Right atrium auricular region (tissue), 2 donors: ENCODE results near the gene BOC. TPM values are rescaled to one million over a fixed set of nuclear protein-coding genes. Genes with fewer than 3 reads are reported as not detected.
A peak's percentile ranks its signal among the peaks of the same experiment; 100 is the strongest.

Experiments
- DNase-seq: peaks from one replicate; pipeline ENCODE4 v3.0.0-alpha.2; 2019; ENCODE audit warnings: low spot score
- H3K27ac ChIP-seq, 2 donors: fragments of 200-600 bp; sonication (generic); 1 replicate in 1 of 2; 2 replicates in 1 of 2; pipeline ENCODE4 v1.5.1; 2016 to 2019
- H3K27me3 ChIP-seq, 2 donors: fragments of 200-600 bp; sonication (generic); one replicate each; pipeline versions ENCODE4 v1.5.1 to v1.6.0; 2017 to 2019
- H3K36me3 ChIP-seq: fragments of 200-600 bp; sonication (generic); one replicate; pipeline ENCODE4 v1.5.1; 2016
- H3K4me1 ChIP-seq, 2 donors: fragments of 200-600 bp; sonication (generic); one replicate each; pipeline versions ENCODE4 v1.5.1 to v1.6.0; 2017 to 2019
- H3K4me3 ChIP-seq, 2 donors: fragments of 200-600 bp; sonication (generic); 1 replicate in 1 of 2; 2 replicates in 1 of 2; pipeline ENCODE4 v1.5.1; 2017 to 2019; ENCODE audit warnings: mild to moderate bottlenecking in 1 of 2, moderate library complexity in 1 of 2
- H3K9me3 ChIP-seq, 2 donors: fragments of 200-600 bp; sonication (generic); one replicate each; pipeline ENCODE4 v1.5.1; 2019
- total RNA-seq, 2 donors: library from RNA; depleted of rRNA; stranded (reverse); fragments of >200 nt; gene quantifications; one replicate each; pipeline ENCODE4 v1.1.0, GENCODE V29; 2016
- TF ChIP-seq, protein P1 (sequence below), 2 donors: fragments of 200-600 bp; sonication (generic); IDR thresholded peaks; one replicate each; pipeline ENCODE4 v1.5.1; 2019; ENCODE audit warnings: antibody characterized with exemption in 2 of 2

Gene BOC
- total RNA-seq, 2 donors from 2014 or later, result 10.6 to 15.4 TPM

DNA sequence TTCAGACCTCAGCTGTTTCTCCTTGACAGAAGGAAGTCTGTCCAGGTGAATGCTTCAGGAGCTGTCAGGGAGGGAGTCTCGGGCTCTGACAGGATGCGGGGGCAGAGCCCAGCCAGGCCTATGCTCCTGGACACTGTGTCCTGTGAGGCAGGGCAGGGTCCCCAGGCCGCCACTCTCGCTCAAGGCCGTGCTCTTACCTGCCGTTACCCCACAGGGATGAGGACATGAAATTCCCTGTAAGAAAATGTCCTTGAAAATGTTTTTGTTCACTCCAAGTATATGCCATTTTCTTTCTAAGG is 63.9 kb downstream of the BOC start:
- Histone ChIP-seq H3K4me1 (peaks cover 0 to 16% of the 10 kb centered on the region in 2 donors), H3K27me3 (no peaks in the 10 kb centered on the region), H3K4me3 (no peak overlapping the region), H3K9me3 (no peaks in the 10 kb centered on the region), H3K36me3 (peaks cover 10% of the 10 kb centered on the region), H3K27ac (peak overlapping the region; percentile 70 to 71)
- no peak for DNase-seq
- TF ChIP-seq, protein P1, sequence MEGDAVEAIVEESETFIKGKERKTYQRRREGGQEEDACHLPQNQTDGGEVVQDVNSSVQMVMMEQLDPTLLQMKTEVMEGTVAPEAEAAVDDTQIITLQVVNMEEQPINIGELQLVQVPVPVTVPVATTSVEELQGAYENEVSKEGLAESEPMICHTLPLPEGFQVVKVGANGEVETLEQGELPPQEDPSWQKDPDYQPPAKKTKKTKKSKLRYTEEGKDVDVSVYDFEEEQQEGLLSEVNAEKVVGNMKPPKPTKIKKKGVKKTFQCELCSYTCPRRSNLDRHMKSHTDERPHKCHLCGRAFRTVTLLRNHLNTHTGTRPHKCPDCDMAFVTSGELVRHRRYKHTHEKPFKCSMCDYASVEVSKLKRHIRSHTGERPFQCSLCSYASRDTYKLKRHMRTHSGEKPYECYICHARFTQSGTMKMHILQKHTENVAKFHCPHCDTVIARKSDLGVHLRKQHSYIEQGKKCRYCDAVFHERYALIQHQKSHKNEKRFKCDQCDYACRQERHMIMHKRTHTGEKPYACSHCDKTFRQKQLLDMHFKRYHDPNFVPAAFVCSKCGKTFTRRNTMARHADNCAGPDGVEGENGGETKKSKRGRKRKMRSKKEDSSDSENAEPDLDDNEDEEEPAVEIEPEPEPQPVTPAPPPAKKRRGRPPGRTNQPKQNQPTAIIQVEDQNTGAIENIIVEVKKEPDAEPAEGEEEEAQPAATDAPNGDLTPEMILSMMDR (IDR thresholded peaks at IDR 0.05), result no peak

DNA sequence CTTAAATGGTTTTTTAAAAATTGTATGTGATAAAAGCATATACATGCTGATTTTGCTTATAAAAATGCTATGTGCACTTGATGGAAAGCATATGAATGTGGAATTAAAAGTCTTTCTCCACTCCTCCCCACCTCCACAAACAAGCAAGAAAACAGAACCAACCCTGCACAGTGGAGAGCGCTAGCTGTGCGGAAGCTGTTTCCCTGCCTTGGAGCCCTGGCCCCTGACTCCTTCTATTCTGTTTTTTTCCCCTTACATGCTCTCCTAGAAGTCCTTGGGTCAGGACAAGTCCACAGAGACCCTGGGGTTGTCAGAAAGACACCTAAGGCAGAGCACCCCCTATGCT is 64.2 kb downstream of the BOC start:
- no peaks in the 10 kb centered on the region for H3K9me3 ChIP-seq
- TF ChIP-seq, protein P1 (IDR thresholded peaks at IDR 0.05), result no peak
- H3K36me3 ChIP-seq, result peaks cover 13% of the 10 kb centered on the region
- no peak for DNase-seq
- no peak overlapping the region for H3K4me3 ChIP-seq
- H3K27me3 ChIP-seq, result no peaks in the 10 kb centered on the region
- H3K4me1 ChIP-seq, result peaks cover 0 to 16% of the 10 kb centered on the region in 2 donors
- H3K27ac ChIP-seq, result peak overlapping the region; percentile 70 to 71

GRCh38 chr3:113275929-113276750 is 64.8 kb downstream of the BOC start:
- H3K36me3 ChIP-seq, result peaks cover 19% of the 10 kb centered on the region
- H3K27me3 ChIP-seq, result no peaks in the 10 kb centered on the region
- peak overlapping the region; percentile 70 to 71 for H3K27ac ChIP-seq
- H3K4me1 ChIP-seq, result peaks cover 0 to 16% of the 10 kb centered on the region in 2 donors
- H3K9me3 ChIP-seq, result no peaks in the 10 kb centered on the region
- peak; percentile 78 for DNase-seq
- peak overlapping the region; percentile 9 to 24 for H3K4me3 ChIP-seq
- TF ChIP-seq, protein P1 (IDR thresholded peaks at IDR 0.05), result no peak

DNA sequence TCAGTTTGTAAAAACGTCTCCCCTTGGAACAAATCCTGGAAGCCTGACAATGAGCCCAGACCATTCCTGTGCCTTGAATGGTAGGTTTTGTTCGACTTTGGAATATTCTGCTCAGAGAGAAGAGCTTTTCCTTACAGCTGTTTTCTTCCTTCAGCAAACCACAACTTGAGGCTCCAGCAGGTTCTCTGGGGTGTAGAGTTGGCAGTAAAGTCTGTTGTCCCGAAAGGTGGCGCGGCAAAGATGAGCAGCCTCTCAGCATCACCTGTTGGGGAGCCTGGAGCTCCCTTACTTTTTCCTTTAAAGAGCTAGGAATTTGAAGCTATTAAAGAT is 65.4 kb downstream of the BOC start:
- no peak for DNase-seq
- Histone ChIP-seq H3K27ac (peak overlapping the region; percentile 70 to 71), H3K9me3 (no peaks in the 10 kb centered on the region), H3K27me3 (no peaks in the 10 kb centered on the region), H3K4me1 (peaks cover 0 to 16% of the 10 kb centered on the region in 2 donors), H3K4me3 (peak overlapping the region in 1 of 2 donors; percentile 24), H3K36me3 (peaks cover 21% of the 10 kb centered on the region)
- TF ChIP-seq, protein P1 (IDR thresholded peaks at IDR 0.05), result no peak

- peaks cover 0 to 16% of the 10 kb centered on the region in 2 donors for H3K4me1 ChIP-seq
- H3K4me3 ChIP-seq, result no peak overlapping the region
- no peak overlapping the region for H3K27ac ChIP-seq
- no peak for DNase-seq
- H3K9me3 ChIP-seq, result no peaks in the 10 kb centered on the region
- TF ChIP-seq, protein P1 (IDR thresholded peaks at IDR 0.05), result no peak
- H3K27me3 ChIP-seq, result no peaks in the 10 kb centered on the region
- H3K36me3 ChIP-seq, result peaks cover 21% of the 10 kb centered on the region
Observed at GRCh38 chr3:113277414-113277813, 66.1 kb downstream of the BOC start.
